ENCODE results near the gene DDX23.

DNA sequence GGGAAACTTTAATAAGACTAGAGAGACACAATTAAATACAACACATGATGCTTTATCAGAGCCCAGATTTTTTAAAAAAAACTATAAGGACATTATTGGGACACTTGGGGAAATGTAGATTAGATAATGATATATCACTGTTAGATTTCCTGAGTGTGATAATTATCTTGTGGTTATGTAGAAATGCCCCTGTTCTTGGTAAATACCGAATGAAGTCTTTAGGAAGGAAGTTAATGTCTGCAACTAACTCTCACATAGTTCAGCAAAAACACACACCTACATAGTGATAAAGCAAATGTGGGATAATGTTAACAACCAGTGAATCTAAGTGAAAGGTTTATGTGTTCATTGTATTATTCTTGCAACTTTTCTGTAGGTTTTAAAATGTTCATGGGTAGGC lies 48.3 kb downstream of the DDX23 start:
- TF ChIP-seq, protein P1, sequence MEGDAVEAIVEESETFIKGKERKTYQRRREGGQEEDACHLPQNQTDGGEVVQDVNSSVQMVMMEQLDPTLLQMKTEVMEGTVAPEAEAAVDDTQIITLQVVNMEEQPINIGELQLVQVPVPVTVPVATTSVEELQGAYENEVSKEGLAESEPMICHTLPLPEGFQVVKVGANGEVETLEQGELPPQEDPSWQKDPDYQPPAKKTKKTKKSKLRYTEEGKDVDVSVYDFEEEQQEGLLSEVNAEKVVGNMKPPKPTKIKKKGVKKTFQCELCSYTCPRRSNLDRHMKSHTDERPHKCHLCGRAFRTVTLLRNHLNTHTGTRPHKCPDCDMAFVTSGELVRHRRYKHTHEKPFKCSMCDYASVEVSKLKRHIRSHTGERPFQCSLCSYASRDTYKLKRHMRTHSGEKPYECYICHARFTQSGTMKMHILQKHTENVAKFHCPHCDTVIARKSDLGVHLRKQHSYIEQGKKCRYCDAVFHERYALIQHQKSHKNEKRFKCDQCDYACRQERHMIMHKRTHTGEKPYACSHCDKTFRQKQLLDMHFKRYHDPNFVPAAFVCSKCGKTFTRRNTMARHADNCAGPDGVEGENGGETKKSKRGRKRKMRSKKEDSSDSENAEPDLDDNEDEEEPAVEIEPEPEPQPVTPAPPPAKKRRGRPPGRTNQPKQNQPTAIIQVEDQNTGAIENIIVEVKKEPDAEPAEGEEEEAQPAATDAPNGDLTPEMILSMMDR (IDR thresholded peaks at IDR 0.05; ENCODE audit: insufficient read depth, low read length, poor library complexity, severe bottlenecking): no peak
- TF ChIP-seq EZH2phosphoT487 (conservative IDR thresholded peaks at IDR 0.05; ENCODE audit: low read length): no peak

All from SU-DHL-6 (cell line).